Naive thymus-derived CD4-positive, alpha-beta T cell (primary cell): ENCODE results near the gene STX2. TPM values are rescaled to one million over a fixed set of nuclear protein-coding genes. Genes with fewer than 3 reads are reported as not detected.

Source experiments
- ATAC-seq: fragments of 150-1000 bp; cut with Tn5 transposase; 2 replicates; pipeline ENCODE4 v1.10.0; 2021; ENCODE audit warnings: mild to moderate bottlenecking, moderate library complexity
- CTCF ChIA-PET: fragments of 350-600 bp; sonication (Branson Sonifier 250); formaldehyde crosslinking; loops from one replicate; lab custom pipeline; 2021; ENCODE audit warnings: antibody characterized with exemption; lab: Charles Lee
- POLR2A ChIA-PET: fragments of 350-600 bp; sonication (Branson Sonifier 250); formaldehyde crosslinking; loops from one replicate; lab custom pipeline; 2021; ENCODE audit warnings: antibody characterized with exemption, inconsistent platforms; lab: Charles Lee
- DNase-seq, 9 donors: peaks; one replicate each; pipeline versions ENCODE4 v3.0.0 to v3.0.0-alpha.2; 2020 to 2022; ENCODE audit warnings: mixed read lengths in 1 of 9
- H3K27ac ChIP-seq: one replicate; pipeline ENCODE4 v1.7.0; 2013; ENCODE audit warnings: mild to moderate bottlenecking, low read depth, low read length, moderate library complexity
- H3K27me3 ChIP-seq, 2 donors: one replicate each; pipeline ENCODE4 v1.7.0; 2013; ENCODE audit warnings: low read length in 2 of 2, mild to moderate bottlenecking in 2 of 2, moderate library complexity in 2 of 2; ENCODE audit not compliant: control insufficient read depth in 2 of 2, insufficient read depth in 2 of 2
- H3K36me3 ChIP-seq, 3 experiments: 1 replicate in 2 of 3; 2 replicates in 1 of 3; pipeline ENCODE4 v1.7.0; 2013; ENCODE audit warnings: low read length in 3 of 3, mild to moderate bottlenecking in 3 of 3, moderate library complexity in 1 of 3; ENCODE audit not compliant: insufficient read depth in 3 of 3, control insufficient read depth in 2 of 3
- H3K4me1 ChIP-seq, 2 donors: one replicate each; pipeline ENCODE4 v1.7.0; 2013; ENCODE audit warnings: low read length in 2 of 2, mild to moderate bottlenecking in 2 of 2, moderate library complexity in 1 of 2; ENCODE audit not compliant: control insufficient read depth in 2 of 2, insufficient read depth in 2 of 2
- H3K4me3 ChIP-seq: 2 replicates; pipeline ENCODE4 v1.7.0; 2013; ENCODE audit warnings: mild to moderate bottlenecking, low read length
- H3K9me3 ChIP-seq, 3 experiments: 1 replicate in 2 of 3; 2 replicates in 1 of 3; pipeline ENCODE4 v1.7.0; 2013; ENCODE audit warnings: low read length in 3 of 3; ENCODE audit not compliant: control insufficient read depth in 2 of 3
- H3K27ac Mint-ChIP-seq, 9 donors: one replicate each; pipeline ENCODE4 v1.8.0; 2020 to 2022; ENCODE audit warnings: mixed read lengths in 9 of 9, mild to moderate bottlenecking in 8 of 9, moderate library complexity in 5 of 9, inconsistent platforms in 2 of 9
- H3K27me3 Mint-ChIP-seq, 5 donors: one replicate each; pipeline ENCODE4 v1.8.0; 2021 to 2022; ENCODE audit warnings: mixed read lengths in 5 of 5, mild to moderate bottlenecking in 1 of 5
- H3K36me3 Mint-ChIP-seq, 5 donors: one replicate each; pipeline ENCODE4 v1.8.0; 2020 to 2022; ENCODE audit warnings: mixed read lengths in 5 of 5, mild to moderate bottlenecking in 3 of 5, inconsistent platforms in 1 of 5
- H3K4me1 Mint-ChIP-seq, 7 donors: one replicate each; pipeline ENCODE4 v1.8.0; 2020 to 2022; ENCODE audit warnings: mixed read lengths in 7 of 7, mild to moderate bottlenecking in 3 of 7, inconsistent platforms in 1 of 7
- H3K4me3 Mint-ChIP-seq, 10 donors: one replicate each; pipeline ENCODE4 v1.8.0; 2020 to 2022; ENCODE audit warnings: mild to moderate bottlenecking in 10 of 10, mixed read lengths in 10 of 10, moderate library complexity in 6 of 10, inconsistent platforms in 2 of 10
- H3K9me3 Mint-ChIP-seq, 11 donors: one replicate each; pipeline ENCODE4 v1.8.0; 2020 to 2022; ENCODE audit warnings: mixed read lengths in 11 of 11, mild to moderate bottlenecking in 4 of 11, inconsistent platforms in 1 of 11, moderate library complexity in 1 of 11
- intact Hi-C, 2 donors: fragments of 100-400 bp; cut with micrococcal nuclease; formaldehyde crosslinking; loops; one replicate each; pipeline ENCODE4 v1.15.1; 2023
- polyA plus RNA-seq, 2 donors: library from polyadenylated mRNA; unstranded; fragments of 300-500 nt; fragmentation: Illumina TruSeq; gene quantifications; one replicate each; pipeline ENCODE4 v1.2.3, GENCODE V29; 2021
- total RNA-seq, 6 experiments: library from RNA in 5 of 6; stranded (reverse) in 5 of 6; gene quantifications; 1 replicate in 5 of 6; 2 replicates in 1 of 6; pipeline ENCODE4 v1.2.3 and lab custom pipeline; 2021 to 2026

Gene STX2
- total and polyA plus RNA-seq, 7 experiments from 2014 or later = 7.6 to 30.3 (median 19.0) TPM

- no peaks in the 10 kb centered on the region for H3K36me3 ChIP-seq
- intact Hi-C loops = loop anchor here (1.0 to 2.0 kb wide), 5 partner anchors 13 to 31 kb away; no protein-coding TSS in a partner anchor
- ATAC-seq = no peak
- H3K27ac ChIP-seq = peak overlapping the region; percentile 65
- no peaks in the 10 kb centered on the region for H3K27me3 ChIP-seq
- peaks cover 0 to 3% (median 0%) of the 10 kb centered on the region in 5 donors for H3K36me3 Mint-ChIP-seq
- CTCF ChIA-PET = interaction anchor here (0.6 to 1.6 kb wide), 3 partner anchors 11 to 1090 kb away, joined by 3 read pairs; no protein-coding TSS in a partner anchor
- peak overlapping the region; percentile 84 for H3K4me3 ChIP-seq
- peaks cover 12 to 38% (median 32%) of the 10 kb centered on the region in 7 donors for H3K4me1 Mint-ChIP-seq
- H3K4me3 Mint-ChIP-seq = peak overlapping the region; percentile 79 to 90 (median 82)
- H3K27ac Mint-ChIP-seq = peak overlapping the region; percentile 83 to 92 (median 90)
- no peaks in the 10 kb centered on the region for H3K27me3 Mint-ChIP-seq
- peak in 1 of 9 donors; percentile 7 for DNase-seq
- H3K9me3 ChIP-seq = no peaks in the 10 kb centered on the region
- H3K4me1 ChIP-seq = peaks cover 4 to 10% of the 10 kb centered on the region in 2 donors
- POLR2A ChIA-PET = interaction anchor here (3.0 kb wide), 1 partner anchor 30 kb away, joined by 26 read pairs; no protein-coding TSS in a partner anchor
- no peaks in the 10 kb centered on the region for H3K9me3 Mint-ChIP-seq
Observed at GRCh38 chr12:130839770-130840404, 837 bp upstream of the STX2 start.

GRCh38 chr12:130838284-130838950, 633 bp downstream of the STX2 start:
- Histone ChIP-seq H3K27me3 (no peaks in the 10 kb centered on the region), H3K36me3 (no peaks in the 10 kb centered on the region), H3K4me3 (peak overlapping the region; percentile 59), H3K4me1 (peaks cover 4 to 10% of the 10 kb centered on the region in 2 donors), H3K27ac (peak overlapping the region; percentile 52), H3K9me3 (no peaks in the 10 kb centered on the region)
- H3K9me3 Mint-ChIP-seq = no peaks in the 10 kb centered on the region
- H3K4me3 Mint-ChIP-seq = peak overlapping the region; percentile 71 to 90 (median 82)
- peaks cover 0 to 7% (median 0%) of the 10 kb centered on the region in 5 donors for H3K36me3 Mint-ChIP-seq
- ATAC-seq = peak; percentile 1
- intact Hi-C loops = loop anchor here in 1 of 2 donors (2.0 kb wide), 1 partner anchor 20 kb away; no protein-coding TSS in a partner anchor
- ChIA-PET POLR2A (interaction anchor here (1.0 to 3.0 kb wide), 3 partner anchors 28 to 47 kb away, joined by 3 to 26 read pairs (median 3); no protein-coding TSS in a partner anchor), CTCF (interaction anchor here (0.9 to 1.7 kb wide), 2 partner anchors 12 to 33 kb away, joined by 3 to 4 read pairs; no protein-coding TSS in a partner anchor)
- peak overlapping the region in 8 of 9 donors; percentile 3 to 78 (median 52) for H3K27ac Mint-ChIP-seq
- DNase-seq = peak in 7 of 9 donors; percentile 14 to 40 (median 29)
- no peaks in the 10 kb centered on the region for H3K27me3 Mint-ChIP-seq
- H3K4me1 Mint-ChIP-seq = peaks cover 12 to 41% (median 36%) of the 10 kb centered on the region in 7 donors

DNA sequence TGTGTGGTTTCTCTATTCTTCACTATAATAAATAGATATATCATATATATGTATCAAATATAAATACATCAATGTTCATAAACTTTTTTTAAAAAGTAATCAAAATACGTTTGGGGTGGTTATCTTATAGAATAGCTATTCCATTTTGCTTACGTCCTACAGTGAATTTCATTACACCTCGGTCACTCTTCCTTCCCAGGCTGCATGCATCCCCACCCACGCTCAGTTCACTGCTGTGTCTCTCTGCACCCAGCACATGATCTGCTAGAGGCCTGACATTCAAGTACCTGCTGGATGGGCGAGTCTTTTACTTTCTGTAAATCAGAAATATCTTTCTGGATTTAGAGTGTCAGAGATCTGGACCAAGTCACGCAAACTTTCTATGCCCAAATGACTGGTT, 3.6 kb downstream of the STX2 start:
- H3K4me3 ChIP-seq = no peak overlapping the region
- H3K27ac ChIP-seq = no peak overlapping the region
- ChIA-PET POLR2A (interaction anchor here (0.6 to 1.0 kb wide), 3 partner anchors 9 to 35 kb away, joined by 3 to 5 read pairs (median 5); no protein-coding TSS in a partner anchor), CTCF (interaction anchor here (1.2 kb wide), 1 partner anchor 9 kb away, joined by 3 read pairs; no protein-coding TSS in a partner anchor)
- H3K36me3 Mint-ChIP-seq = peaks cover 0 to 12% (median 0%) of the 10 kb centered on the region in 5 donors
- peaks cover 4 to 10% of the 10 kb centered on the region in 2 donors for H3K4me1 ChIP-seq
- H3K27ac Mint-ChIP-seq = peak overlapping the region in 1 of 9 donors; percentile 22
- peaks cover 0 to 2% (median 0%) of the 10 kb centered on the region in 11 donors for H3K9me3 Mint-ChIP-seq
- no peaks in the 10 kb centered on the region for H3K36me3 ChIP-seq
- peaks cover 21 to 48% (median 45%) of the 10 kb centered on the region in 7 donors for H3K4me1 Mint-ChIP-seq
- H3K4me3 Mint-ChIP-seq = no peak overlapping the region
- H3K27me3 Mint-ChIP-seq = no peaks in the 10 kb centered on the region
- H3K27me3 ChIP-seq = no peaks in the 10 kb centered on the region
- no peak for ATAC-seq
- no peaks in the 10 kb centered on the region for H3K9me3 ChIP-seq
- intact Hi-C loops = no loop called here
- no peak for DNase-seq

- Mint-ChIP-seq H3K9me3 (peaks cover 0 to 2% (median 0%) of the 10 kb centered on the region in 11 donors), H3K27me3 (no peaks in the 10 kb centered on the region), H3K4me1 (peaks cover 24 to 49% (median 43%) of the 10 kb centered on the region in 7 donors), H3K36me3 (peaks cover 0 to 12% (median 0%) of the 10 kb centered on the region in 5 donors), H3K27ac (no peak overlapping the region), H3K4me3 (no peak overlapping the region)
- Histone ChIP-seq H3K4me1 (peaks cover 4 to 8% of the 10 kb centered on the region in 2 donors), H3K4me3 (no peak overlapping the region), H3K27ac (no peak overlapping the region), H3K9me3 (no peaks in the 10 kb centered on the region), H3K27me3 (no peaks in the 10 kb centered on the region), H3K36me3 (no peaks in the 10 kb centered on the region)
- ATAC-seq = no peak
- DNase-seq = no peak
- ChIA-PET POLR2A (interaction anchor here (0.6 to 1.0 kb wide), 3 partner anchors 8 to 36 kb away, joined by 3 to 5 read pairs (median 5); no protein-coding TSS in a partner anchor), CTCF (interaction anchor here (1.2 kb wide), 1 partner anchor 8 kb away, joined by 3 read pairs; no protein-coding TSS in a partner anchor)
- intact Hi-C loops = no loop called here
Observed at GRCh38 chr12:130835011-130835410, 4.0 kb downstream of the STX2 start.

GRCh38 chr12:130832561-130833209, 6.4 kb downstream of the STX2 start:
- Histone ChIP-seq H3K4me3 (no peak overlapping the region), H3K36me3 (no peaks in the 10 kb centered on the region), H3K4me1 (no peaks in the 10 kb centered on the region), H3K9me3 (no peaks in the 10 kb centered on the region), H3K27ac (no peak overlapping the region), H3K27me3 (no peaks in the 10 kb centered on the region)
- peak; percentile 45 for ATAC-seq
- peaks cover 12 to 34% (median 27%) of the 10 kb centered on the region in 7 donors for H3K4me1 Mint-ChIP-seq
- no peaks in the 10 kb centered on the region for H3K27me3 Mint-ChIP-seq
- ChIA-PET CTCF (interaction anchor here (0.6 kb wide), 1 partner anchor 37 kb away, joined by 4 read pairs; no protein-coding TSS in a partner anchor), POLR2A (no interaction called here)
- intact Hi-C loops = no loop called here
- no peak for DNase-seq
- peaks cover 0 to 12% (median 0%) of the 10 kb centered on the region in 5 donors for H3K36me3 Mint-ChIP-seq
- H3K9me3 Mint-ChIP-seq = peaks cover 0 to 2% (median 0%) of the 10 kb centered on the region in 11 donors
- no peak overlapping the region for H3K4me3 Mint-ChIP-seq
- peak overlapping the region in 2 of 9 donors; percentile 32 to 46 for H3K27ac Mint-ChIP-seq
